Measurements from ENCODE around the gene SPATA12. TPM values are rescaled to one million over a fixed set of nuclear protein-coding genes. Genes with fewer than 3 reads are reported as not detected.

SPATA12 gene
- total RNA-seq, 1 experiment from 2014 or later, result 0.10 TPM

GRCh38 chr3:57094575-57094974 lies 34.1 kb downstream of the SPATA12 start:
- ChIA-PET POLR2A (interaction anchor here (0.7 kb wide), 1 partner anchor 23 kb away, joined by 7 read pairs; no protein-coding TSS in a partner anchor), CTCF (interaction anchor here (0.6 kb wide), 1 partner anchor 9 kb away, joined by 10 read pairs; no protein-coding TSS in a partner anchor)
- in situ Hi-C loops (cut with HindIII; ENCODE audit: low pct_unique_long_range_greater_than_20kb, low sequenced_read_pairs), result loop anchor here (25.0 kb wide), 1 partner anchor 107 kb away; no protein-coding TSS in a partner anchor

DNA sequence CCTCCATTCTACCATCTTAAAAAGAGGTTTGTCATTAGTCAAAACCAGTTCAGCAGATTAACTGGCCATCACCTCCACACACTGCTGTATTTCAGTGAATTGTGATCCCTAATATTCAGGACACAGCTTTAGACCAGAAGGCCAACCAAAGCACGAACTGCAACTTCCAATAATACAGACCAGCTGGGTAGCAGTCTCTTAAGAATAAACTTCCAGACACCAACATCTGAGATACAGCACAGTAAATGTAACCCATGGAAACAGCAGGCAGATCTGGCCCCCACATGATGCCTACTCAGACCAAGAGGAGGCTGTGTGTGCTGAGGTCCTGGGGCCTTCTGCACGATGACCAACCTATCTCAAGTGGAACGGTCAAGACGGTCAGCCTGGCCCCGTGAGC lies 34.9 kb downstream of the SPATA12 start:
- in situ Hi-C loops (cut with HindIII; ENCODE audit: low pct_unique_long_range_greater_than_20kb, low sequenced_read_pairs), result loop anchor here (25.0 kb wide), 1 partner anchor 108 kb away; no protein-coding TSS in a partner anchor

More at GRCh38 chr3:57094575-57094974, 34.1 kb downstream of the SPATA12 start:
- no peak for DNase-seq (ENCODE audit: low read depth, low spot score)
- BruUV-seq (replicated peaks), result no TSS peak
- Histone ChIP-seq H3K4me1 (ENCODE audit: control insufficient read depth, insufficient read depth, low read length) (no peaks in the 10 kb centered on the region), H3K36me3 (ENCODE audit: control insufficient read depth, insufficient read depth, low read length) (no peaks in the 10 kb centered on the region), H3K27me3 (ENCODE audit: control insufficient read depth, insufficient read depth, low read length) (no peaks in the 10 kb centered on the region), H3K9me3 (ENCODE audit: control insufficient read depth, insufficient read depth, low read depth, low read length) (no peaks in the 10 kb centered on the region), H3K27ac (ENCODE audit: low read length) (no peak overlapping the region), H3K4me3 (ENCODE audit: low read depth in 2 of 2, low read length in 2 of 2) (no peak overlapping the region)
- ATAC-seq, result no peak
- no peak for TF ChIP-seq POLR2AphosphoS5 (IDR thresholded peaks at IDR 0.05; ENCODE audit: low read depth, low read length)
- no peak for TF ChIP-seq TCF7L2 (IDR thresholded peaks at IDR 0.05; ENCODE audit: low read depth, low read length)
- intact Hi-C loops (cut with micrococcal nuclease; ENCODE audit: unreplicated experiment), result no loop called here

More for the DNA sequence above, 34.9 kb downstream of the SPATA12 start:
- Histone ChIP-seq H3K27me3 (ENCODE audit: control insufficient read depth, insufficient read depth, low read length) (no peaks in the 10 kb centered on the region), H3K9me3 (ENCODE audit: control insufficient read depth, insufficient read depth, low read depth, low read length) (no peaks in the 10 kb centered on the region), H3K36me3 (ENCODE audit: control insufficient read depth, insufficient read depth, low read length) (no peaks in the 10 kb centered on the region), H3K4me3 (ENCODE audit: low read depth in 2 of 2, low read length in 2 of 2) (no peak overlapping the region), H3K27ac (ENCODE audit: low read length) (no peak overlapping the region), H3K4me1 (ENCODE audit: control insufficient read depth, insufficient read depth, low read length) (no peaks in the 10 kb centered on the region)
- intact Hi-C loops (cut with micrococcal nuclease; ENCODE audit: unreplicated experiment), result no loop called here
- TF ChIP-seq, protein P1, sequence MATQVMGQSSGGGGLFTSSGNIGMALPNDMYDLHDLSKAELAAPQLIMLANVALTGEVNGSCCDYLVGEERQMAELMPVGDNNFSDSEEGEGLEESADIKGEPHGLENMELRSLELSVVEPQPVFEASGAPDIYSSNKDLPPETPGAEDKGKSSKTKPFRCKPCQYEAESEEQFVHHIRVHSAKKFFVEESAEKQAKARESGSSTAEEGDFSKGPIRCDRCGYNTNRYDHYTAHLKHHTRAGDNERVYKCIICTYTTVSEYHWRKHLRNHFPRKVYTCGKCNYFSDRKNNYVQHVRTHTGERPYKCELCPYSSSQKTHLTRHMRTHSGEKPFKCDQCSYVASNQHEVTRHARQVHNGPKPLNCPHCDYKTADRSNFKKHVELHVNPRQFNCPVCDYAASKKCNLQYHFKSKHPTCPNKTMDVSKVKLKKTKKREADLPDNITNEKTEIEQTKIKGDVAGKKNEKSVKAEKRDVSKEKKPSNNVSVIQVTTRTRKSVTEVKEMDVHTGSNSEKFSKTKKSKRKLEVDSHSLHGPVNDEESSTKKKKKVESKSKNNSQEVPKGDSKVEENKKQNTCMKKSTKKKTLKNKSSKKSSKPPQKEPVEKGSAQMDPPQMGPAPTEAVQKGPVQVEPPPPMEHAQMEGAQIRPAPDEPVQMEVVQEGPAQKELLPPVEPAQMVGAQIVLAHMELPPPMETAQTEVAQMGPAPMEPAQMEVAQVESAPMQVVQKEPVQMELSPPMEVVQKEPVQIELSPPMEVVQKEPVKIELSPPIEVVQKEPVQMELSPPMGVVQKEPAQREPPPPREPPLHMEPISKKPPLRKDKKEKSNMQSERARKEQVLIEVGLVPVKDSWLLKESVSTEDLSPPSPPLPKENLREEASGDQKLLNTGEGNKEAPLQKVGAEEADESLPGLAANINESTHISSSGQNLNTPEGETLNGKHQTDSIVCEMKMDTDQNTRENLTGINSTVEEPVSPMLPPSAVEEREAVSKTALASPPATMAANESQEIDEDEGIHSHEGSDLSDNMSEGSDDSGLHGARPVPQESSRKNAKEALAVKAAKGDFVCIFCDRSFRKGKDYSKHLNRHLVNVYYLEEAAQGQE (IDR thresholded peaks at IDR 0.05; ENCODE audit: insufficient read depth in 1 of 2, low read depth in 2 of 2, low read length in 1 of 2), result no peak
- TF ChIP-seq SIN3A (IDR thresholded peaks at IDR 0.05; ENCODE audit: borderline replicate concordance, insufficient read depth, low read depth, low read length) (no peak), TCF7L2 (IDR thresholded peaks at IDR 0.05; ENCODE audit: low read depth, low read length) (no peak), POLR2AphosphoS5 (IDR thresholded peaks at IDR 0.05; ENCODE audit: low read depth, low read length) (no peak)
- TF ChIP-seq, protein P2, sequence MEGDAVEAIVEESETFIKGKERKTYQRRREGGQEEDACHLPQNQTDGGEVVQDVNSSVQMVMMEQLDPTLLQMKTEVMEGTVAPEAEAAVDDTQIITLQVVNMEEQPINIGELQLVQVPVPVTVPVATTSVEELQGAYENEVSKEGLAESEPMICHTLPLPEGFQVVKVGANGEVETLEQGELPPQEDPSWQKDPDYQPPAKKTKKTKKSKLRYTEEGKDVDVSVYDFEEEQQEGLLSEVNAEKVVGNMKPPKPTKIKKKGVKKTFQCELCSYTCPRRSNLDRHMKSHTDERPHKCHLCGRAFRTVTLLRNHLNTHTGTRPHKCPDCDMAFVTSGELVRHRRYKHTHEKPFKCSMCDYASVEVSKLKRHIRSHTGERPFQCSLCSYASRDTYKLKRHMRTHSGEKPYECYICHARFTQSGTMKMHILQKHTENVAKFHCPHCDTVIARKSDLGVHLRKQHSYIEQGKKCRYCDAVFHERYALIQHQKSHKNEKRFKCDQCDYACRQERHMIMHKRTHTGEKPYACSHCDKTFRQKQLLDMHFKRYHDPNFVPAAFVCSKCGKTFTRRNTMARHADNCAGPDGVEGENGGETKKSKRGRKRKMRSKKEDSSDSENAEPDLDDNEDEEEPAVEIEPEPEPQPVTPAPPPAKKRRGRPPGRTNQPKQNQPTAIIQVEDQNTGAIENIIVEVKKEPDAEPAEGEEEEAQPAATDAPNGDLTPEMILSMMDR (IDR thresholded peaks at IDR 0.05), result no peak
- DNase-seq (ENCODE audit: low read depth, low spot score), result no peak
- POLR2A ChIA-PET, result no interaction called here
- BruUV-seq (replicated peaks), result no TSS peak
- CTCF ChIA-PET, result no interaction called here
- no peak for ATAC-seq

All from Panc1 (cell line).